Fibroblast of lung (primary cell): Measurements from ENCODE around the gene SUGT1. TPM values are rescaled to one million over a fixed set of nuclear protein-coding genes. Genes with fewer than 3 reads are reported as not detected.
A peak's percentile ranks its signal among the peaks of the same experiment; 100 is the strongest.

Experiments used
- DNase-seq, 2 donors: peaks; one replicate each; pipeline versions ENCODE4 v3.0.0 to v3.0.0-alpha.2; 2010; ENCODE audit warnings: low read depth in 2 of 2
- H2AFZ ChIP-seq: 2 replicates; pipeline ENCODE4 v1.5.1; 2012; ENCODE audit warnings: low read length, control low read depth, inconsistent platforms
- H3K27ac ChIP-seq: 2 replicates; pipeline ENCODE4 v1.5.1; 2011; ENCODE audit warnings: low read length, control low read depth; ENCODE audit not compliant: insufficient read depth
- H3K27me3 ChIP-seq: 2 replicates; pipeline ENCODE4 v1.5.1; 2011; ENCODE audit warnings: mild to moderate bottlenecking, low read length; ENCODE audit not compliant: control insufficient read depth, insufficient read depth
- H3K36me3 ChIP-seq: 2 replicates; pipeline ENCODE4 v1.5.1; 2011; ENCODE audit warnings: low read length; ENCODE audit not compliant: control insufficient read depth, insufficient read depth
- H3K4me1 ChIP-seq: 2 replicates; pipeline ENCODE4 v1.5.1; 2011; ENCODE audit warnings: low read length; ENCODE audit not compliant: control insufficient read depth, insufficient read depth; ENCODE audit errors: extremely low read depth
- H3K4me2 ChIP-seq: 2 replicates; pipeline ENCODE4 v1.5.1; 2011; ENCODE audit warnings: low read length, control low read depth; ENCODE audit not compliant: insufficient read depth; ENCODE audit errors: extremely low read depth
- H3K4me3 ChIP-seq, 4 experiments: fragments of 200-600 bp in 1 of 4; sonication (generic) in 1 of 4; replicated peaks in 1 of 4; 2 replicates each; pipeline ENCODE4 v1.5.1; 2011 to 2016; ENCODE audit warnings: low read length in 4 of 4, low read depth in 3 of 4, mild to moderate bottlenecking in 3 of 4, control low read depth in 2 of 4, inconsistent platforms in 1 of 4, mixed read lengths in 1 of 4; ENCODE audit not compliant: insufficient read depth in 1 of 4; ENCODE audit errors: control extremely low read depth in 1 of 4
- H3K79me2 ChIP-seq: 2 replicates; pipeline ENCODE4 v1.5.1; 2012; ENCODE audit warnings: mild to moderate bottlenecking, low read length, inconsistent platforms; ENCODE audit not compliant: control insufficient read depth, insufficient read depth
- H3K9ac ChIP-seq: 2 replicates; pipeline ENCODE4 v1.5.1; 2011; ENCODE audit warnings: mild to moderate bottlenecking, low read length, control low read depth; ENCODE audit not compliant: insufficient read depth
- H3K9me3 ChIP-seq: 2 replicates; pipeline ENCODE4 v1.5.1; 2012; ENCODE audit warnings: low read depth, low read length; ENCODE audit not compliant: control insufficient read depth, insufficient read depth
- H4K20me1 ChIP-seq: 2 replicates; pipeline ENCODE4 v1.5.1; 2011; ENCODE audit warnings: low read length; ENCODE audit not compliant: control insufficient read depth, insufficient read depth; ENCODE audit errors: extremely low read depth
- CTCF ChIP-seq, 2 donors: IDR thresholded peaks in 1 of 2; conservative IDR thresholded peaks in 1 of 2; 1 replicate in 1 of 2; 2 replicates in 1 of 2; pipeline ENCODE4 v1.5.1; 2011 to 2012; ENCODE audit warnings: low read length in 2 of 2, control low read depth in 1 of 2, inconsistent platforms in 1 of 2, low read depth in 1 of 2, mild to moderate bottlenecking in 1 of 2
- EZH2 ChIP-seq: IDR thresholded peaks from 2 replicates; pipeline ENCODE4 v1.5.1; 2012; ENCODE audit warnings: low read length, control low read depth, mild to moderate bottlenecking; ENCODE audit errors: missing control alignments
- polyA plus RNA-seq, 2 donors: library from polyadenylated mRNA; depleted of rRNA in 1 of 2; stranded (reverse) in 1 of 2; unstranded in 1 of 2; fragments of >200 nt; gene quantifications; 2 replicates each; pipeline ENCODE4 v1.2.1, GENCODE V29; 2011 to 2012; ENCODE audit warnings: missing spikeins in 1 of 2
- total RNA-seq: library from RNA; depleted of rRNA; stranded (reverse); fragments of >200 nt; gene quantifications from 2 replicates; pipeline ENCODE4 v1.2.1, GENCODE V29; 2014

The SUGT1 gene
- total and polyA plus RNA-seq, 2 donors (not counting 1 experiment from before 2014, with no cell fraction given) = 45.2 to 59.4 TPM

GRCh38 chr13:52738719-52739467, 86.3 kb downstream of the SUGT1 start:
- H3K36me3 ChIP-seq = no peaks in the 10 kb centered on the region
- H3K9me3 ChIP-seq = no peaks in the 10 kb centered on the region
- no peak overlapping the region for H2AFZ ChIP-seq
- no peaks in the 10 kb centered on the region for H3K79me2 ChIP-seq
- no peaks in the 10 kb centered on the region for H4K20me1 ChIP-seq
- H3K4me1 ChIP-seq = no peaks in the 10 kb centered on the region
- no peak overlapping the region for H3K9ac ChIP-seq
- H3K27me3 ChIP-seq = peaks cover 15% of the 10 kb centered on the region
- no peak overlapping the region for H3K4me2 ChIP-seq
- H3K27ac ChIP-seq = no peak overlapping the region
- peak overlapping the region in 2 of 4 experiments; percentile 17 to 36 for H3K4me3 ChIP-seq
- DNase-seq = no peak
- TF ChIP-seq EZH2 (peak; percentile 59), CTCF (conservative IDR thresholded peaks at IDR 0.05 in 1 of 2, IDR thresholded peaks at IDR 0.05 in 1 of 2; ENCODE audit: low read depth in 1 of 2, low read length in 2 of 2) (peak; percentile 22 to 33)

GRCh38 chr13:52739468-52740071, 86.9 kb downstream of the SUGT1 start, which contains the start of gene CNMD:
TSS of gene CNMD (minus strand) at chr13:52739820. CDS start at chr13:52739701, 119 bp downstream.
- Histone ChIP-seq H4K20me1 (no peaks in the 10 kb centered on the region), H3K79me2 (no peaks in the 10 kb centered on the region), H3K4me3 (peak within 1 kb of the TSS in 2 of 4 experiments; percentile 17 to 36), H3K27me3 (peaks cover 15% of the 10 kb centered on the region), H3K9ac (no peak within 1 kb of the TSS), H3K36me3 (no peaks in the 10 kb centered on the region), H3K4me2 (no peak within 1 kb of the TSS), H3K27ac (no peak within 1 kb of the TSS), H2AFZ (no peak within 1 kb of the TSS), H3K4me1 (no peaks in the 10 kb centered on the region), H3K9me3 (no peaks in the 10 kb centered on the region)
- DNase-seq = no peak
- peak; percentile 91 for TF ChIP-seq EZH2
- peak in 1 of 2 donors; percentile 13 for TF ChIP-seq CTCF (conservative IDR thresholded peaks at IDR 0.05 in 1 of 2, IDR thresholded peaks at IDR 0.05 in 1 of 2; ENCODE audit: low read depth in 1 of 2, low read length in 2 of 2)

GRCh38 chr13:52743569-52743968, 90.9 kb downstream of the SUGT1 start:
- no peak overlapping the region for H2AFZ ChIP-seq
- no peak for TF ChIP-seq EZH2
- TF ChIP-seq CTCF (conservative IDR thresholded peaks at IDR 0.05 in 1 of 2, IDR thresholded peaks at IDR 0.05 in 1 of 2; ENCODE audit: low read depth in 1 of 2, low read length in 2 of 2) = no peak
- no peaks in the 10 kb centered on the region for H3K36me3 ChIP-seq
- no peaks in the 10 kb centered on the region for H3K79me2 ChIP-seq
- no peaks in the 10 kb centered on the region for H3K4me1 ChIP-seq
- no peaks in the 10 kb centered on the region for H4K20me1 ChIP-seq
- DNase-seq = no peak
- H3K27me3 ChIP-seq = peaks cover 15% of the 10 kb centered on the region
- no peak overlapping the region for H3K27ac ChIP-seq
- H3K4me2 ChIP-seq = no peak overlapping the region
- no peak overlapping the region for H3K9ac ChIP-seq
- no peaks in the 10 kb centered on the region for H3K9me3 ChIP-seq
- H3K4me3 ChIP-seq = no peak overlapping the region
